Transverse colon (tissue), 3 donors: ENCODE results near the gene EFEMP1.

Source experiments
- CTCF ChIP-seq, 5 experiments: fragments of 200-600 bp in 3 of 5; fragments of 450-650 bp in 2 of 5; sonication (generic) in 3 of 5; IDR thresholded peaks; 1 replicate in 2 of 5; 2 replicates in 3 of 5; pipeline ENCODE4 v1.5.1; 2016 to 2017; ENCODE audit warnings: antibody characterized with exemption in 5 of 5, inconsistent platforms in 3 of 5, mild to moderate bottlenecking in 2 of 5, moderate library complexity in 1 of 5
- EP300 ChIP-seq: sonication (generic); formaldehyde crosslinking; IDR thresholded peaks from one replicate; pipeline ENCODE4 v1.6.1; 2017; ENCODE audit warnings: antibody characterized with exemption, low read depth

- TF ChIP-seq CTCF (IDR thresholded peaks at IDR 0.05) (no peak), EP300 (no peak)
Measured at GRCh38 chr2:55947752-55948151, 24.2 kb upstream of the EFEMP1 start.
